ENCODE data around the gene CAPS. TPM values are rescaled to one million over a fixed set of nuclear protein-coding genes. Genes with fewer than 3 reads are reported as not detected.

CAPS gene
- total RNA-seq, 1 experiment from 2014 or later = 2.3 TPM

DNA sequence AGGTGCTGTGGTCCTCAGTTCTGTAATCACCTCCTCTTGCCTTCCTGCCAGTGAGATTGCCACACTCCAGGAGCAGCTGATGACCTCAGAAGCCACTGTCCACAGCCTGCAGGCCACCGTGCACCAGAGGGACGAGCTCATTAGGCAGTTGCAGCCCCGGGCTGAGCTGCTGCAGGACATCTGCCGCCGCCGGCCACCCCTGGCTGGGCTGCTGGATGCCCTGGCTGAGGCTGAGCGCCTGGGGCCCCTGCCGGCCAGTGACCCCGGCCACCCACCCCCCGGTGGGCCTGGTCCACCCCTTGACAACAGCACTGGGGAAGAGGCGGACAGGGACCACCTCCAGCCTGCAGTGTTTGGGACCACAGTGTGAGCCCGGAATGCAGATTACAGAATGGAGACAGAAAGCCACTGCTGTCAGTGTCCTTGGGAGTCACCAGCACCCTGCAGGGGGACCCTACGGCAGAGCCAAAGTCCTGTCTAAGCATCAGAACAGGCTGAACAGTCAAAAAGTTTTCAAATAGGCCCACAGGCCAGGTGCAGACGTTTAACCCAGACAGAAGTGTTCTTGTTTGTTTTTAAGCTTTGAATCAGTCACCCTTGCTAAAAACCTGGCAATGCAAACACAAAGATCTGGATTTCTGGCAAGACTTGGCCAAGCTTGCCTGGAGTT lies 5.1 kb upstream of the CAPS start:
- Histone ChIP-seq H3K56ac (ENCODE audit: insufficient read length, low read depth, low read length) (no peak overlapping the region), H4K5ac (ENCODE audit: insufficient read length, low read depth, low read length) (no peak overlapping the region), H3K4ac (ENCODE audit: low read depth, low read length) (no peak overlapping the region), H4K91ac (ENCODE audit: insufficient read length, low read depth, low read length) (no peak overlapping the region), H3K27ac (ENCODE audit: insufficient read length, low read depth, low read length) (no peak overlapping the region), H3K9me3 (ENCODE audit: control insufficient read depth, low read depth, low read length) (no peaks in the 10 kb centered on the region), H3K9ac (ENCODE audit: extremely low read depth, insufficient read length, low read length) (no peak overlapping the region), H3K4me2 (ENCODE audit: insufficient read depth, insufficient read length, low read length) (no peak overlapping the region), H3K23me2 (ENCODE audit: insufficient read length, low read depth, low read length, poor library complexity, severe bottlenecking) (no peaks in the 10 kb centered on the region), H3K14ac (ENCODE audit: insufficient read depth, low read length) (no peak overlapping the region), H2BK15ac (ENCODE audit: low read depth, low read length) (no peak overlapping the region), H2AFZ (ENCODE audit: low read length) (no peak overlapping the region), H4K8ac (replicated peaks; ENCODE audit: insufficient read length, low read depth, low read length) (no peak overlapping the region), H3K23ac (ENCODE audit: insufficient read length, low read depth, low read length) (no peak overlapping the region), H3K18ac (ENCODE audit: insufficient read length, low read depth, low read length) (no peak overlapping the region), H2BK120ac (ENCODE audit: low read depth, low read length, poor library complexity, severe bottlenecking) (no peak overlapping the region), H2BK12ac (ENCODE audit: insufficient read length, low read depth, low read length) (no peak overlapping the region), H3K79me2 (ENCODE audit: insufficient read depth, low read length) (no peaks in the 10 kb centered on the region), H3K79me1 (ENCODE audit: insufficient read depth, low read depth, low read length, poor library complexity, severe bottlenecking) (no peaks in the 10 kb centered on the region), H3K4me1 (ENCODE audit: insufficient read depth, low read length) (no peaks in the 10 kb centered on the region), H2BK20ac (ENCODE audit: low read depth, low read length, poor library complexity, severe bottlenecking) (no peak overlapping the region), H4K20me1 (ENCODE audit: control insufficient read depth, insufficient read depth, insufficient read length) (no peaks in the 10 kb centered on the region), H2BK5ac (ENCODE audit: insufficient read length, low read length) (no peak overlapping the region), H2AK5ac (ENCODE audit: insufficient read length, low read length) (no peak overlapping the region), H3T11ph (ENCODE audit: low read length) (no peak overlapping the region), H3K27me3 (ENCODE audit: insufficient read depth, low read length) (no peaks in the 10 kb centered on the region; the same call in 1 of the 2 replicates)
- TF ChIP-seq, protein P1, sequence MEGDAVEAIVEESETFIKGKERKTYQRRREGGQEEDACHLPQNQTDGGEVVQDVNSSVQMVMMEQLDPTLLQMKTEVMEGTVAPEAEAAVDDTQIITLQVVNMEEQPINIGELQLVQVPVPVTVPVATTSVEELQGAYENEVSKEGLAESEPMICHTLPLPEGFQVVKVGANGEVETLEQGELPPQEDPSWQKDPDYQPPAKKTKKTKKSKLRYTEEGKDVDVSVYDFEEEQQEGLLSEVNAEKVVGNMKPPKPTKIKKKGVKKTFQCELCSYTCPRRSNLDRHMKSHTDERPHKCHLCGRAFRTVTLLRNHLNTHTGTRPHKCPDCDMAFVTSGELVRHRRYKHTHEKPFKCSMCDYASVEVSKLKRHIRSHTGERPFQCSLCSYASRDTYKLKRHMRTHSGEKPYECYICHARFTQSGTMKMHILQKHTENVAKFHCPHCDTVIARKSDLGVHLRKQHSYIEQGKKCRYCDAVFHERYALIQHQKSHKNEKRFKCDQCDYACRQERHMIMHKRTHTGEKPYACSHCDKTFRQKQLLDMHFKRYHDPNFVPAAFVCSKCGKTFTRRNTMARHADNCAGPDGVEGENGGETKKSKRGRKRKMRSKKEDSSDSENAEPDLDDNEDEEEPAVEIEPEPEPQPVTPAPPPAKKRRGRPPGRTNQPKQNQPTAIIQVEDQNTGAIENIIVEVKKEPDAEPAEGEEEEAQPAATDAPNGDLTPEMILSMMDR (conservative IDR thresholded peaks at IDR 0.05) = no peak
- Mint-ChIP-seq H3K4me3 (no peak overlapping the region), H3K27ac (no peak overlapping the region), H3K36me3 (ENCODE audit: insufficient read depth in 1 of 3, low read depth in 3 of 3) (peaks cover 0 to 9% (median 0%) of the 10 kb centered on the region in 3 experiments; a peak in 1 of 7 replicates), H3K4me1 (no peaks in the 10 kb centered on the region), H3K9me3 (no peaks in the 10 kb centered on the region), H3K27me3 (ENCODE audit: low read depth) (no peaks in the 10 kb centered on the region; the same call in 1 of the 2 replicates)
- DNase-seq = no peak
- no CpG with 5 or more reads among the region's 14 CpGs for WGBS (ENCODE audit: extremely low coverage, insufficient read length, low lambda C conversion rate)
